Measurements from ENCODE around the gene MTMR12. TPM values are rescaled to one million over a fixed set of nuclear protein-coding genes. Genes with fewer than 3 reads are reported as not detected.

The MTMR12 gene
- total RNA-seq, 1 experiment from 2014 or later = 42.7 TPM

- ATAC-seq (peak; percentile 98), DNase-seq (ENCODE audit: low spot score) (peak; percentile 69)
- Mint-ChIP-seq H3K4me1 (peaks cover 11% of the 10 kb centered on the region), H3K36me3 (peaks cover 2% of the 10 kb centered on the region; the same call in 1 of the 2 replicates), H3K4me3 (no peak overlapping the region), H3K27ac (peak overlapping the region; percentile 73; the same call in 1 of the 2 replicates), H3K9me3 (peaks cover 9% of the 10 kb centered on the region), H3K27me3 (ENCODE audit: low read depth) (no peaks in the 10 kb centered on the region)
- ChIA-PET CTCF (interaction anchor here (0.6 to 3.8 kb wide), 25 partner anchors 8 to 300 kb away, joined by 3 to 49 read pairs (median 4); no protein-coding TSS in a partner anchor), POLR2A (interaction anchor here (0.7 to 1.4 kb wide), 3 partner anchors 88 to 1229 kb away, joined by 4 to 5 read pairs (median 4); no protein-coding TSS in a partner anchor)
- TF ChIP-seq ZNF512 (CRISPR knock-in tag; IDR thresholded peaks at IDR 0.05; ENCODE audit: borderline replicate concordance) (no peak), ZNF317 (CRISPR knock-in tag; IDR thresholded peaks at IDR 0.05; ENCODE audit: borderline replicate concordance, low read depth) (peak; percentile 93), ZNF423 (CRISPR knock-in tag; IDR thresholded peaks at IDR 0.05) (no peak), ZNF121 (CRISPR knock-in tag; IDR thresholded peaks at IDR 0.05) (no peak), CTCF (IDR thresholded peaks at IDR 0.05) (peak; percentile 51; the same call in 1 of the 2 replicates), RORB (CRISPR knock-in tag; IDR thresholded peaks at IDR 0.05) (no peak), TEAD1 (CRISPR knock-in tag; IDR thresholded peaks at IDR 0.05) (0 out of 2 replicates have a peak, but pooled peaks have one; percentile 27)
These were observed 16.7 kb upstream of the MTMR12 start for GRCh38 chr5:32329395-32329834.

GRCh38 chr5:32326216-32326772 lies 13.6 kb upstream of the MTMR12 start:
- POLR2A ChIA-PET = no interaction called here
- no peak for ATAC-seq

GRCh38 chr5:32325616-32326015 lies 12.9 kb upstream of the MTMR12 start:
- ATAC-seq (no peak), DNase-seq (ENCODE audit: low spot score) (no peak)
- Mint-ChIP-seq H3K27ac (no peak overlapping the region), H3K9me3 (peaks cover 7% of the 10 kb centered on the region), H3K36me3 (peaks cover 6% of the 10 kb centered on the region), H3K4me3 (no peak overlapping the region), H3K4me1 (peaks cover 4% of the 10 kb centered on the region; the same call in 1 of the 2 replicates), H3K27me3 (ENCODE audit: low read depth) (no peaks in the 10 kb centered on the region)
- TF ChIP-seq ZNF512 (CRISPR knock-in tag; IDR thresholded peaks at IDR 0.05; ENCODE audit: borderline replicate concordance) (no peak), FOXP1 (CRISPR knock-in tag; IDR thresholded peaks at IDR 0.05; ENCODE audit: borderline replicate concordance) (no peak), IRF1 (CRISPR knock-in tag; IDR thresholded peaks at IDR 0.05) (no peak), SMAD3 (CRISPR knock-in tag; IDR thresholded peaks at IDR 0.05; ENCODE audit: borderline replicate concordance) (no peak), CTCF (IDR thresholded peaks at IDR 0.05) (no peak), CREM (CRISPR knock-in tag; IDR thresholded peaks at IDR 0.05) (no peak), STAT6 (CRISPR knock-in tag; conservative IDR thresholded peaks at IDR 0.05; ENCODE audit: low read depth) (no peak), MLX (CRISPR knock-in tag; IDR thresholded peaks at IDR 0.05) (no peak), NFYB (CRISPR knock-in tag; conservative IDR thresholded peaks at IDR 0.05; ENCODE audit: low read depth) (no peak), KAT7 (CRISPR knock-in tag; IDR thresholded peaks at IDR 0.05; ENCODE audit: borderline replicate concordance) (no peak), CREB1 (CRISPR knock-in tag; IDR thresholded peaks at IDR 0.05) (no peak), ZNF416 (CRISPR knock-in tag; IDR thresholded peaks at IDR 0.05) (no peak)
- ChIA-PET CTCF (no interaction called here), POLR2A (interaction anchor here (0.7 kb wide), 1 partner anchor 91 kb away, joined by 5 read pairs; no protein-coding TSS in a partner anchor)

More at GRCh38 chr5:32326216-32326772, 13.6 kb upstream of the MTMR12 start:
- CTCF ChIA-PET = no interaction called here
- Mint-ChIP-seq H3K9me3 (peaks cover 7% of the 10 kb centered on the region), H3K27me3 (ENCODE audit: low read depth) (no peaks in the 10 kb centered on the region), H3K4me1 (peaks cover 10% of the 10 kb centered on the region), H3K4me3 (no peak overlapping the region), H3K36me3 (peaks cover 6% of the 10 kb centered on the region), H3K27ac (no peak overlapping the region)
- TF ChIP-seq FOXP1 (CRISPR knock-in tag; IDR thresholded peaks at IDR 0.05; ENCODE audit: borderline replicate concordance) = no peak
- no peak for DNase-seq (ENCODE audit: low spot score)

All from WTC11 (cell line).